ENCODE data around the gene ODAM. TPM values are rescaled to one million over a fixed set of nuclear protein-coding genes. Genes with fewer than 3 reads are reported as not detected.
"Not testable (repeated sequence)": the region's sequence is repeated elsewhere in the genome, so short reads cannot be mapped to it uniquely, and the experiment has no call there.

The ODAM gene
- polyA plus RNA-seq, 1 donor = 2.5 TPM

- H3K27ac ChIP-seq (ENCODE audit: low read length); H3K36me3 ChIP-seq (ENCODE audit: control insufficient read depth, insufficient read depth, low read length); H3K4me1 ChIP-seq (ENCODE audit: control insufficient read depth, insufficient read depth, low read length); H3K4me3 ChIP-seq (ENCODE audit: low read length); H3K9me3 ChIP-seq (ENCODE audit: control insufficient read depth, low read depth, low read length); DNase-seq; H3K27me3 ChIP-seq (ENCODE audit: control insufficient read depth, insufficient read depth, low read length): not testable (repeated sequence)
- no CpG with 5 or more reads among the region's 1 CpG for WGBS (ENCODE audit: insufficient coverage, low lambda C conversion rate)
Measured at GRCh38 chr4:70216550-70216949, 21.0 kb downstream of the ODAM start.

- H3K4me1 ChIP-seq (ENCODE audit: control insufficient read depth, insufficient read depth, low read length); H3K9me3 ChIP-seq (ENCODE audit: control insufficient read depth, low read depth, low read length); H3K36me3 ChIP-seq (ENCODE audit: control insufficient read depth, insufficient read depth, low read length); H3K4me3 ChIP-seq (ENCODE audit: low read length); DNase-seq; H3K27me3 ChIP-seq (ENCODE audit: control insufficient read depth, insufficient read depth, low read length); H3K27ac ChIP-seq (ENCODE audit: low read length): not testable (repeated sequence)
- WGBS (ENCODE audit: insufficient coverage, low lambda C conversion rate) = no CpG with 5 or more reads among the region's 3 CpGs
Measured at GRCh38 chr4:70221389-70221788, 25.9 kb downstream of the ODAM start.

- not testable (repeated sequence) for H3K4me1 ChIP-seq (ENCODE audit: control insufficient read depth, insufficient read depth, low read length); H3K27ac ChIP-seq (ENCODE audit: low read length); DNase-seq; H3K4me3 ChIP-seq (ENCODE audit: low read length); H3K36me3 ChIP-seq (ENCODE audit: control insufficient read depth, insufficient read depth, low read length); H3K27me3 ChIP-seq (ENCODE audit: control insufficient read depth, insufficient read depth, low read length); H3K9me3 ChIP-seq (ENCODE audit: control insufficient read depth, low read depth, low read length)
Measured at GRCh38 chr4:70221818-70222217, 26.3 kb downstream of the ODAM start.

GRCh38 chr4:70225824-70226223 is 30.3 kb downstream of the ODAM start, which contains the start of gene FDCSP:
FDCSP (plus strand) TSS chr4:70226124; CDS start chr4:70231195, 5,071 bp downstream.
- Histone ChIP-seq H3K27me3 (ENCODE audit: control insufficient read depth, insufficient read depth, low read length) (no peaks in the 10 kb centered on the region), H3K36me3 (ENCODE audit: control insufficient read depth, insufficient read depth, low read length) (no peaks in the 10 kb centered on the region), H3K9me3 (ENCODE audit: control insufficient read depth, low read depth, low read length) (no peaks in the 10 kb centered on the region), H3K4me1 (ENCODE audit: control insufficient read depth, insufficient read depth, low read length) (no peaks in the 10 kb centered on the region), H3K27ac (ENCODE audit: low read length) (no peak within 1 kb of the TSS), H3K4me3 (ENCODE audit: low read length) (no peak within 1 kb of the TSS)
- WGBS (ENCODE audit: insufficient coverage, low lambda C conversion rate) = 71% methylated on average over 2 of the region's 2 CpGs
- no peak for DNase-seq

- no peaks in the 10 kb centered on the region for H3K27me3 ChIP-seq (ENCODE audit: control insufficient read depth, insufficient read depth, low read length)
- no peak overlapping the region for H3K27ac ChIP-seq (ENCODE audit: low read length)
- DNase-seq = peak in 1 of 2 donors; percentile 5
- H3K4me1 ChIP-seq (ENCODE audit: control insufficient read depth, insufficient read depth, low read length) = no peaks in the 10 kb centered on the region
- H3K9me3 ChIP-seq (ENCODE audit: control insufficient read depth, low read depth, low read length) = no peaks in the 10 kb centered on the region
- WGBS (ENCODE audit: insufficient coverage, low lambda C conversion rate) = no CpG with 5 or more reads among the region's 1 CpG
- H3K36me3 ChIP-seq (ENCODE audit: control insufficient read depth, insufficient read depth, low read length) = no peaks in the 10 kb centered on the region
- H3K4me3 ChIP-seq (ENCODE audit: low read length) = no peak overlapping the region
Measured at GRCh38 chr4:70236125-70236524, 40.6 kb downstream of the ODAM start.

- 15% methylated on average over 3 of the region's 3 CpGs for WGBS (ENCODE audit: insufficient coverage, low lambda C conversion rate)
- Histone ChIP-seq H3K9me3 (ENCODE audit: control insufficient read depth, low read depth, low read length) (no peaks in the 10 kb centered on the region), H3K27ac (ENCODE audit: low read length) (no peak overlapping the region), H3K36me3 (ENCODE audit: control insufficient read depth, insufficient read depth, low read length) (no peaks in the 10 kb centered on the region), H3K4me3 (ENCODE audit: low read length) (no peak overlapping the region), H3K4me1 (ENCODE audit: control insufficient read depth, insufficient read depth, low read length) (no peaks in the 10 kb centered on the region), H3K27me3 (ENCODE audit: control insufficient read depth, insufficient read depth, low read length) (no peaks in the 10 kb centered on the region)
- DNase-seq = no peak
Measured at GRCh38 chr4:70239131-70239883, 43.8 kb downstream of the ODAM start.

- no peak overlapping the region for H3K4me3 ChIP-seq (ENCODE audit: low read length)
- WGBS (ENCODE audit: insufficient coverage, low lambda C conversion rate) = 67% methylated on average over 2 of the region's 5 CpGs
- H3K9me3 ChIP-seq (ENCODE audit: control insufficient read depth, low read depth, low read length) = no peaks in the 10 kb centered on the region
- H3K27me3 ChIP-seq (ENCODE audit: control insufficient read depth, insufficient read depth, low read length) = no peaks in the 10 kb centered on the region
- H3K27ac ChIP-seq (ENCODE audit: low read length) = no peak overlapping the region
- H3K4me1 ChIP-seq (ENCODE audit: control insufficient read depth, insufficient read depth, low read length) = no peaks in the 10 kb centered on the region
- peak; percentile 7 to 11 for DNase-seq
- H3K36me3 ChIP-seq (ENCODE audit: control insufficient read depth, insufficient read depth, low read length) = no peaks in the 10 kb centered on the region
Measured at GRCh38 chr4:70239884-70240591, 44.5 kb downstream of the ODAM start.

GRCh38 chr4:70242297-70242696 is 46.8 kb downstream of the ODAM start, which contains the start of gene CSN3:
CSN3 (plus strand) TSS chr4:70242597; CDS start chr4:70244820, 2,223 bp downstream.
- not testable (repeated sequence) for H3K4me1 ChIP-seq (ENCODE audit: control insufficient read depth, insufficient read depth, low read length); DNase-seq; H3K27me3 ChIP-seq (ENCODE audit: control insufficient read depth, insufficient read depth, low read length); H3K36me3 ChIP-seq (ENCODE audit: control insufficient read depth, insufficient read depth, low read length); H3K4me3 ChIP-seq (ENCODE audit: low read length); H3K27ac ChIP-seq (ENCODE audit: low read length); H3K9me3 ChIP-seq (ENCODE audit: control insufficient read depth, low read depth, low read length)
- 100% methylated on average over 1 of the region's 3 CpGs for WGBS (ENCODE audit: insufficient coverage, low lambda C conversion rate)

GRCh38 chr4:70243091-70243490 is 47.6 kb downstream of the ODAM start:
- Histone ChIP-seq H3K4me1 (ENCODE audit: control insufficient read depth, insufficient read depth, low read length) (no peaks in the 10 kb centered on the region), H3K9me3 (ENCODE audit: control insufficient read depth, low read depth, low read length) (no peaks in the 10 kb centered on the region), H3K4me3 (ENCODE audit: low read length) (no peak overlapping the region), H3K27ac (ENCODE audit: low read length) (no peak overlapping the region), H3K36me3 (ENCODE audit: control insufficient read depth, insufficient read depth, low read length) (no peaks in the 10 kb centered on the region), H3K27me3 (ENCODE audit: control insufficient read depth, insufficient read depth, low read length) (no peaks in the 10 kb centered on the region)
- 100% methylated on average over 2 of the region's 4 CpGs for WGBS (ENCODE audit: insufficient coverage, low lambda C conversion rate)
- DNase-seq = no peak

- no peaks in the 10 kb centered on the region for H3K27me3 ChIP-seq (ENCODE audit: control insufficient read depth, insufficient read depth, low read length)
- WGBS (ENCODE audit: insufficient coverage, low lambda C conversion rate) = no CpG with 5 or more reads among the region's 3 CpGs
Measured at GRCh38 chr4:70251250-70251944, 55.9 kb downstream of the ODAM start.

More at GRCh38 chr4:70251250-70251944, 55.9 kb downstream of the ODAM start:
- Histone ChIP-seq H3K4me3 (ENCODE audit: low read length) (no peak overlapping the region), H3K4me1 (ENCODE audit: control insufficient read depth, insufficient read depth, low read length) (no peaks in the 10 kb centered on the region), H3K36me3 (ENCODE audit: control insufficient read depth, insufficient read depth, low read length) (no peaks in the 10 kb centered on the region), H3K9me3 (ENCODE audit: control insufficient read depth, low read depth, low read length) (no peaks in the 10 kb centered on the region), H3K27ac (ENCODE audit: low read length) (no peak overlapping the region)
- no peak for DNase-seq

Data from large intestine (tissue), 3 donors.